ENCODE measurements around the gene CCDC149.

DNA sequence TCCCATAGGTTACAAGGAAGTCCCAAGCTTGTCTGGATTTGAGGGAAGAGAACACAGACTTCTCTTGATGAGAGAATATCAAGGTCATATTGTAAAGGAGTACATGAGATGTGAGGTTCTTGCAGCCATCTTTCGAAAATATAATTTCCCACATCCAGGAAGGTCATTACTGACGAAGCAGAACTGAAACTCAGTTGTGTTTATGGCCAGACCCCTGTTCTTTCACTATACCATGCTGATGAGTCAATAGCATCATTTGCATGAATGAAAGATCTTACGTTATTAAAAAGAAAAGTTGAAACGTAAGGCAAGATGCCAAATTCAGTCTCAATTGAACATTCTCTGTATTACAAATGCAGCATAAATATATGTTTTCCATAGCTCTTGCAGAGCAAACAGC lies 14.2 kb upstream of the CCDC149 start:
- no peak for TF ChIP-seq EZH2 (IDR thresholded peaks at IDR 0.05; ENCODE audit: borderline replicate concordance, insufficient read depth, low read depth, low read length, poor library complexity, severe bottlenecking)
- TF ChIP-seq CTCF (IDR thresholded peaks at IDR 0.05), result no peak
